MM.1S (cell line): ENCODE results near the gene FGFRL1.

Source experiments
- DNase-seq: peaks from one replicate; pipeline ENCODE4 v3.0.0-alpha.2; 2015
- H2AFZ ChIP-seq: fragments of 300-600 bp; sonication (generic); 2 replicates; pipeline ENCODE4 v1.6.0; 2016; ENCODE audit warnings: antibody characterized with exemption, low read length
- H3F3A ChIP-seq: fragments of 300-600 bp; sonication (generic); 2 replicates; pipeline ENCODE4 v1.6.1; 2016; ENCODE audit warnings: mild to moderate bottlenecking, antibody characterized with exemption, low read length, moderate library complexity, mixed read lengths; ENCODE audit not compliant: insufficient read depth
- H3K27ac ChIP-seq: fragments of 300-600 bp; sonication (generic); 2 replicates; pipeline ENCODE4 v1.5.1; 2016; ENCODE audit warnings: mild to moderate bottlenecking, low read length
- H3K27me3 ChIP-seq: fragments of 300-600 bp; sonication (generic); replicated peaks from 2 replicates; pipeline ENCODE4 v1.6.0; 2016; ENCODE audit warnings: low read length; ENCODE audit not compliant: insufficient read depth
- H3K36me3 ChIP-seq: fragments of 300-600 bp; sonication (generic); replicated peaks from 2 replicates; pipeline ENCODE4 v1.6.1; 2016; ENCODE audit warnings: mild to moderate bottlenecking, low read length, mixed read lengths; ENCODE audit not compliant: insufficient read depth
- H3K4me1 ChIP-seq: fragments of 300-600 bp; sonication (generic); 2 replicates; pipeline ENCODE4 v1.6.1; 2016; ENCODE audit warnings: low read length, mixed read lengths
- H3K4me2 ChIP-seq: fragments of 300-600 bp; sonication (generic); 2 replicates; pipeline ENCODE4 v1.6.0; 2016; ENCODE audit warnings: low read depth, low read length
- H3K4me3 ChIP-seq: fragments of 300-600 bp; sonication (generic); 2 replicates; pipeline ENCODE4 v1.5.1; 2016; ENCODE audit warnings: low read length, mixed read lengths
- H3K79me2 ChIP-seq: fragments of 300-600 bp; sonication (generic); 2 replicates; pipeline ENCODE4 v1.6.1; 2016; ENCODE audit warnings: mixed run types, low read length, mixed read lengths
- H3K9ac ChIP-seq: fragments of 300-600 bp; sonication (generic); 2 replicates; pipeline ENCODE4 v1.6.1; 2016; ENCODE audit warnings: low read length, mixed read lengths
- H3K9me2 ChIP-seq: fragments of 300-600 bp; sonication (generic); replicated peaks from 2 replicates; pipeline ENCODE4 v1.6.1; 2016; ENCODE audit warnings: mild to moderate bottlenecking, low read length, mixed read lengths; ENCODE audit not compliant: insufficient read depth
- H3K9me3 ChIP-seq: fragments of 300-600 bp; sonication (generic); replicated peaks from 2 replicates; pipeline ENCODE4 v1.6.1; 2016; ENCODE audit warnings: mild to moderate bottlenecking, low read length, mixed read lengths; ENCODE audit not compliant: insufficient read depth
- H4K20me1 ChIP-seq: fragments of 300-600 bp; sonication (generic); 2 replicates; pipeline ENCODE4 v1.6.1; 2016; ENCODE audit warnings: mild to moderate bottlenecking, low read length, moderate library complexity, mixed read lengths; ENCODE audit not compliant: insufficient read depth
- CTCF ChIP-seq: fragments of 300-600 bp; sonication (generic); IDR thresholded peaks from 2 replicates; pipeline ENCODE4 v1.5.1; 2016; ENCODE audit warnings: antibody characterized with exemption, low read length, mixed read lengths
- EZH2 ChIP-seq: fragments of 300-600 bp; sonication (generic); optimal IDR thresholded peaks from 2 replicates; pipeline ENCODE3; 2017; ENCODE audit warnings: low read depth, mild to moderate bottlenecking, antibody characterized with exemption, low read length, mixed read lengths
- EZH2phosphoT487 ChIP-seq: fragments of 300-600 bp; sonication (generic); IDR thresholded peaks from 2 replicates; pipeline ENCODE4 v1.6.1; 2018; ENCODE audit warnings: antibody characterized with exemption, low read length

Gene FGFRL1

DNA sequence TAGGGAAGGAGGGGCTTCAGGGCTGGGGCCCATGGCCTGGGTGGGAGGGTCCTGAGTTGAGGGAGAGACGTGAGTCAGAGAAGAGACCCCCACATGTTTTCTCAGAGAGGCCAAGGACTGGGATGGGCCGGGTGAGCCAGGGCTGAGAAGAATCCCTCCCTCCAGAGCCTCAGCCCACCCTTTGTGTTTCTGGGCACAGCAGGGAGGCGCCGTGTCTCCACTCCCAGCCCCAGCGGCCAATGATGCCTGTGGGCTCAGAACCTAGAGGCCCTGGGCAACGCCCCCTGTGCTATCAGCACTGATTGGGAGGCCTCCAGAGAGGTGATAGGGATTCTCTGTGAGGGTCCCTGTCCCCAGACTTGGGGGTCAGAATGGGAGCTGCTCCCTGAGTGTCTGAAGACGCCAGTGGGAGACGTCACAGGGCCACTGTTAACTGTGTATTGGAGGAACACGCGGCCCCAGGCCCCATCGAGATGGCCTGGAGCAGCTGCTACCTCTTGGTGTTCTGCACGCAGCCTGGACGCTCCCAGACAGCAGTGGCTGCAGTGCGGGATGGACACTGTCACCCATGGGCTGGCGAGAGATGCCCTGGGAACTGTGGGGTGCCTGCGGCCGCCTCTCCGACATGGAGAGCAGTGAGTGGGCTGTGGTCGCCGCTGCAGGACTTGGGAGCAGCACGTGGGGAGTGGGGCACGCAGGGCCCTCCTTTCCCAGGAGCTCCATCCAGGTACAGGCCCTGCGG is 8.5 kb downstream of the FGFRL1 start:
- no peak overlapping the region for H3K9ac ChIP-seq
- H3F3A ChIP-seq = no peaks in the 10 kb centered on the region
- H3K36me3 ChIP-seq = no peaks in the 10 kb centered on the region
- no peaks in the 10 kb centered on the region for H3K79me2 ChIP-seq
- H4K20me1 ChIP-seq = no peaks in the 10 kb centered on the region
- H3K27ac ChIP-seq = no peak overlapping the region
- H3K9me3 ChIP-seq = no peaks in the 10 kb centered on the region
- H3K9me2 ChIP-seq = no peaks in the 10 kb centered on the region
- TF ChIP-seq EZH2phosphoT487 (no peak), CTCF (no peak), EZH2 (no peak)
- H3K4me3 ChIP-seq = no peak overlapping the region
- no peak overlapping the region for H3K4me2 ChIP-seq
- H3K4me1 ChIP-seq = no peaks in the 10 kb centered on the region
- H3K27me3 ChIP-seq = no peaks in the 10 kb centered on the region
- no peak overlapping the region for H2AFZ ChIP-seq
- DNase-seq = no peak

- Histone ChIP-seq H3K79me2 (no peaks in the 10 kb centered on the region), H3K4me2 (no peak overlapping the region), H2AFZ (no peak overlapping the region), H3K36me3 (no peaks in the 10 kb centered on the region), H3K4me1 (no peaks in the 10 kb centered on the region), H3K27ac (no peak overlapping the region), H3K4me3 (no peak overlapping the region), H3F3A (no peaks in the 10 kb centered on the region), H3K9me2 (no peaks in the 10 kb centered on the region), H3K9ac (no peak overlapping the region), H3K9me3 (no peaks in the 10 kb centered on the region), H4K20me1 (no peaks in the 10 kb centered on the region), H3K27me3 (no peaks in the 10 kb centered on the region)
- DNase-seq = no peak
- TF ChIP-seq CTCF (no peak), EZH2phosphoT487 (no peak), EZH2 (no peak)
These were observed 10.1 kb downstream of the FGFRL1 start for GRCh38 chr4:1021386-1022050.

GRCh38 chr4:1022051-1022738 is 10.8 kb downstream of the FGFRL1 start:
- H3K4me3 ChIP-seq = no peak overlapping the region
- no peaks in the 10 kb centered on the region for H3K9me2 ChIP-seq
- no peak overlapping the region for H3K27ac ChIP-seq
- no peaks in the 10 kb centered on the region for H3K79me2 ChIP-seq
- H3K9me3 ChIP-seq = no peaks in the 10 kb centered on the region
- H3K9ac ChIP-seq = no peak overlapping the region
- H3K27me3 ChIP-seq = no peaks in the 10 kb centered on the region
- no peaks in the 10 kb centered on the region for H3K4me1 ChIP-seq
- no peak for DNase-seq
- no peaks in the 10 kb centered on the region for H4K20me1 ChIP-seq
- H3K36me3 ChIP-seq = no peaks in the 10 kb centered on the region
- TF ChIP-seq EZH2phosphoT487 (no peak), EZH2 (no peak), CTCF (no peak)
- H3F3A ChIP-seq = no peaks in the 10 kb centered on the region
- no peak overlapping the region for H3K4me2 ChIP-seq
- no peak overlapping the region for H2AFZ ChIP-seq
